HCT116 (cell line): ENCODE results near the gene FOXD2. TPM values are rescaled to one million over a fixed set of nuclear protein-coding genes. Genes with fewer than 3 reads are reported as not detected.

Source experiments
- ATAC-seq: fragments of 200-7000 bp; cut with Tn5 transposase; 2 replicates; pipeline ENCODE4 v1.9.1; 2020; ENCODE audit warnings: mild to moderate bottlenecking, moderate library complexity
- BruUV-seq: library from RNA; stranded (reverse); fragments of 400-500 nt; replicated peaks from 2 replicates; lab custom pipeline; 2021; lab: Mats Ljungman, UMichigan
- CTCF ChIA-PET: fragments of 300-600 bp; sonication (Branson Sonifier 250); formaldehyde crosslinking; loops from one replicate; lab custom pipeline; 2021; ENCODE audit warnings: antibody characterized with exemption; lab: Charles Lee
- POLR2A ChIA-PET: fragments of 300-600, 350-600 bp; sonication (Branson Sonifier 250); formaldehyde crosslinking; loops from one replicate; lab custom pipeline; 2021; ENCODE audit warnings: antibody characterized with exemption; lab: Charles Lee
- RAD21 ChIA-PET, 2 experiments: fragments of 300-600 bp; sonication (Branson Sonifier 250); formaldehyde crosslinking; loops; one replicate each; lab custom pipeline; 2023; ENCODE audit warnings: low total read pairs in 2 of 2; ENCODE audit not compliant: uncharacterized antibody in 2 of 2, unreplicated experiment in 2 of 2, low non-redundant PET in 1 of 2; lab: Charles Lee
- DNase-seq: peaks from one replicate; pipeline ENCODE4 v3.0.0-alpha.2; 2010; ENCODE audit warnings: low read depth, low spot score
- H2AFZ ChIP-seq: fragments of 200-600 bp; shearing (Covaris generic), sonication (generic); 2 replicates; pipeline ENCODE4 v1.6.1; 2017; ENCODE audit warnings: low read depth, mixed run types, mixed read lengths, antibody characterized with exemption, low read length; ENCODE audit not compliant: poor library complexity, severe bottlenecking
- H3K27ac ChIP-seq: 2 replicates; pipeline ENCODE4 v1.5.1; 2012; ENCODE audit warnings: low read depth, low read length
- H3K27me3 ChIP-seq: fragments of 200-600 bp; sonication (generic); 2 replicates; pipeline ENCODE4 v1.6.1; 2016; ENCODE audit warnings: mixed run types, low read length, mixed read lengths; ENCODE audit not compliant: insufficient read depth
- H3K36me3 ChIP-seq, 2 experiments: fragments of 200-500 bp in 1 of 2; fragments of 200-600 bp in 1 of 2; sonication (Bioruptor generic) in 1 of 2; sonication (generic) in 1 of 2; 2 replicates each; pipeline versions ENCODE4 v1.5.1 to v1.6.1; 2014 to 2016; ENCODE audit warnings: low read length in 2 of 2, inconsistent platforms in 1 of 2, mixed read lengths in 1 of 2, mixed run types in 1 of 2; ENCODE audit not compliant: insufficient read depth in 2 of 2, control insufficient read depth in 1 of 2
- H3K4me1 ChIP-seq, 2 experiments: fragments of 200-600 bp in 1 of 2; sonication (generic) in 1 of 2; 2 replicates each; pipeline versions ENCODE4 v1.5.1 to v1.6.1; 2012 to 2017; ENCODE audit warnings: low read length in 2 of 2, inconsistent platforms in 1 of 2, mild to moderate bottlenecking in 1 of 2, mixed read lengths in 1 of 2, mixed run types in 1 of 2, moderate library complexity in 1 of 2; ENCODE audit not compliant: insufficient read depth in 2 of 2, control insufficient read depth in 1 of 2
- H3K4me2 ChIP-seq: fragments of 200-600 bp; sonication (generic); 2 replicates; pipeline ENCODE4 v1.6.1; 2017; ENCODE audit warnings: mixed run types, low read length, mixed read lengths
- H3K4me3 ChIP-seq, 2 experiments: fragments of 200-600 bp in 1 of 2; sonication (generic) in 1 of 2; replicated peaks in 1 of 2; 2 replicates each; pipeline ENCODE4 v1.5.1; 2011 to 2016; ENCODE audit warnings: low read length in 2 of 2, control low read depth in 1 of 2, low read depth in 1 of 2, mild to moderate bottlenecking in 1 of 2, mixed read lengths in 1 of 2, mixed run types in 1 of 2
- H3K79me2 ChIP-seq: fragments of 200-600 bp; sonication (generic); 2 replicates; pipeline ENCODE4 v1.6.1; 2017; ENCODE audit warnings: mild to moderate bottlenecking, mixed run types, low read length, moderate library complexity, mixed read lengths; ENCODE audit not compliant: insufficient read depth
- H3K9ac ChIP-seq: fragments of 200-600 bp; sonication (generic); 2 replicates; pipeline ENCODE4 v1.6.1; 2016; ENCODE audit warnings: low read length, mixed read lengths
- H3K9me2 ChIP-seq: fragments of 200-600 bp; sonication (generic), shearing (Covaris generic); 2 replicates; pipeline ENCODE4 v1.6.1; 2017; ENCODE audit warnings: mixed run types, mild to moderate bottlenecking, moderate library complexity; ENCODE audit not compliant: insufficient read depth
- H3K9me3 ChIP-seq, 2 experiments: fragments of 200-500 bp in 1 of 2; fragments of 200-600 bp in 1 of 2; sonication (Bioruptor generic) in 1 of 2; sonication (generic) in 1 of 2; 2 replicates each; pipeline ENCODE4 v1.6.1; 2014 to 2017; ENCODE audit warnings: low read length in 2 of 2, mixed read lengths in 2 of 2, inconsistent platforms in 1 of 2, low read depth in 1 of 2, mild to moderate bottlenecking in 1 of 2, mixed run types in 1 of 2, moderate library complexity in 1 of 2; ENCODE audit not compliant: control insufficient read depth in 1 of 2, insufficient read depth in 1 of 2
- H4K20me1 ChIP-seq: fragments of 200-600 bp; sonication (generic), shearing (Covaris generic); 2 replicates; pipeline ENCODE4 v1.6.1; 2017; ENCODE audit warnings: mixed run types, mild to moderate bottlenecking, moderate library complexity; ENCODE audit not compliant: insufficient read depth
- CBX3 ChIP-seq: IDR thresholded peaks from 2 replicates; pipeline ENCODE4 v1.6.1; 2012; ENCODE audit warnings: low read depth
- CEBPB ChIP-seq: IDR thresholded peaks from 2 replicates; pipeline ENCODE4 v1.6.1; 2012; ENCODE audit warnings: low read depth
- ELF1 ChIP-seq: IDR thresholded peaks from 2 replicates; pipeline ENCODE4 v1.6.1; 2012; ENCODE audit warnings: low read depth, borderline replicate concordance
- EZH2phosphoT487 ChIP-seq: fragments of 200-600 bp; IDR thresholded peaks from 2 replicates; pipeline ENCODE4 v1.6.1; 2018; ENCODE audit warnings: antibody characterized with exemption, borderline replicate concordance
- JUND ChIP-seq: IDR thresholded peaks from 2 replicates; pipeline ENCODE4 v1.6.1; 2012
- POLR2A ChIP-seq: IDR thresholded peaks from 2 replicates; pipeline ENCODE4 v1.7.0; 2011; ENCODE audit warnings: borderline replicate concordance; ENCODE audit not compliant: insufficient read depth, insufficient read length; ENCODE audit errors: extremely low read depth
- POLR2AphosphoS5 ChIP-seq: IDR thresholded peaks from 2 replicates; pipeline ENCODE4 v1.6.1; 2011; ENCODE audit warnings: mild to moderate bottlenecking, low read depth, low read length, moderate library complexity
- SIN3A ChIP-seq: IDR thresholded peaks from 2 replicates; pipeline ENCODE4 v1.6.1; 2012; ENCODE audit warnings: low read depth
- SP1 ChIP-seq: IDR thresholded peaks from 2 replicates; pipeline ENCODE4 v1.6.1; 2012; ENCODE audit warnings: low read depth
- SRF ChIP-seq: IDR thresholded peaks from 2 replicates; pipeline ENCODE4 v1.6.1; 2012; ENCODE audit warnings: low read depth
- YY1 ChIP-seq: IDR thresholded peaks from 2 replicates; pipeline ENCODE4 v1.6.1; 2011; ENCODE audit warnings: low read length, low read depth, moderate library complexity, mild to moderate bottlenecking; ENCODE audit not compliant: insufficient replicate concordance; ENCODE audit errors: extremely low read depth
- ZFX ChIP-seq: fragments of 450-650 bp; IDR thresholded peaks from 2 replicates; pipeline ENCODE4 v1.6.1; 2017
- ZNF274 ChIP-seq: fragments of 200-500 bp; sonication (Bioruptor generic); IDR thresholded peaks from 2 replicates; pipeline ENCODE4 v1.6.1; 2014; ENCODE audit warnings: mild to moderate bottlenecking, low read depth, low read length, inconsistent platforms
- intact Hi-C: fragments of 100-400 bp; cut with micrococcal nuclease; formaldehyde crosslinking; loops from 2 replicates; pipeline ENCODE4 v1.10.0; 2022
- total RNA-seq: library from RNA; stranded (reverse); gene quantifications from one replicate; pipeline ENCODE4 v1.2.1, GENCODE V29; 2021; ENCODE audit not compliant: unreplicated experiment
- TF ChIP-seq, protein P1 (sequence below): IDR thresholded peaks from 2 replicates; pipeline ENCODE4 v1.6.1; 2012
- TF ChIP-seq, protein P2 (sequence below): IDR thresholded peaks from 2 replicates; pipeline ENCODE4 v1.6.1; 2012
- TF ChIP-seq, protein P3 (sequence below), 3 experiments: fragments of 200-600 bp in 1 of 3; sonication (generic) in 1 of 3; IDR thresholded peaks in 2 of 3; conservative IDR thresholded peaks in 1 of 3; 2 replicates each; pipeline ENCODE4 v1.5.1; 2012 to 2017; ENCODE audit warnings: low read depth in 2 of 3, low read length in 2 of 3, antibody characterized with exemption in 1 of 3, borderline replicate concordance in 1 of 3, control low read depth in 1 of 3, mild to moderate bottlenecking in 1 of 3, mixed read lengths in 1 of 3, mixed run types in 1 of 3, moderate library complexity in 1 of 3; ENCODE audit not compliant: insufficient read depth in 1 of 3

FOXD2 gene
- total RNA-seq, 1 experiment from 2014 or later: 1.9 TPM

DNA sequence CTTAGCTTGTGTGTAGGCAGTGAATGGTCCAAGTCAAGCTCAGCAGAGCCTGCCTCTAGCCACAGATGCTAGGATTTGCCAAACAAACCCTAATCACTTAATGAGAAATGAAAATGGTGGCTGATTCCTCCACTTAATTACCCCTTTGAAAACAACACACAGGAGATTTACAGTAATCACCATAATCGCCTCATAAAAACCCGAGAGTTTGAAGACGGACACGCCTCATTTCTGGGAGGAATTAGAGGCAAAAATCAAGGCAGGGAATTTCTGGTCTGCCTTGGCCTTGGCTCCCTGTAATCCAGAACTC lies 38.0 kb upstream of the FOXD2 start:
- H3K9me2 ChIP-seq: no peaks in the 10 kb centered on the region
- no peak overlapping the region for H3K4me3 ChIP-seq
- H4K20me1 ChIP-seq: no peaks in the 10 kb centered on the region
- H3K9ac ChIP-seq: no peak overlapping the region
- RAD21 ChIA-PET: no interaction called here
- POLR2A ChIA-PET: no interaction called here
- H2AFZ ChIP-seq: no peak overlapping the region
- H3K9me3 ChIP-seq: no peaks in the 10 kb centered on the region
- CTCF ChIA-PET: no interaction called here
- no peaks in the 10 kb centered on the region for H3K4me1 ChIP-seq
- no peak overlapping the region for H3K27ac ChIP-seq
- intact Hi-C loops: no loop called here
- no peaks in the 10 kb centered on the region for H3K79me2 ChIP-seq
- H3K4me2 ChIP-seq: no peak overlapping the region
- DNase-seq: no peak
- no peaks in the 10 kb centered on the region for H3K27me3 ChIP-seq
- no peak for ATAC-seq
- no peaks in the 10 kb centered on the region for H3K36me3 ChIP-seq
- TF ChIP-seq SP1 (no peak), ZNF274 (no peak), ELF1 (no peak), POLR2A (no peak), SRF (no peak), ZFX (no peak), CBX3 (no peak), EZH2phosphoT487 (no peak), JUND (no peak), POLR2AphosphoS5 (no peak), YY1 (no peak), CEBPB (no peak), SIN3A (no peak)
- TF ChIP-seq, protein P1, sequence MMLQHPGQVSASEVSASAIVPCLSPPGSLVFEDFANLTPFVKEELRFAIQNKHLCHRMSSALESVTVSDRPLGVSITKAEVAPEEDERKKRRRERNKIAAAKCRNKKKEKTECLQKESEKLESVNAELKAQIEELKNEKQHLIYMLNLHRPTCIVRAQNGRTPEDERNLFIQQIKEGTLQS: no peak
- TF ChIP-seq, protein P2, sequence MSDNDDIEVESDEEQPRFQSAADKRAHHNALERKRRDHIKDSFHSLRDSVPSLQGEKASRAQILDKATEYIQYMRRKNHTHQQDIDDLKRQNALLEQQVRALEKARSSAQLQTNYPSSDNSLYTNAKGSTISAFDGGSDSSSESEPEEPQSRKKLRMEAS: no peak
- TF ChIP-seq, protein P3, sequence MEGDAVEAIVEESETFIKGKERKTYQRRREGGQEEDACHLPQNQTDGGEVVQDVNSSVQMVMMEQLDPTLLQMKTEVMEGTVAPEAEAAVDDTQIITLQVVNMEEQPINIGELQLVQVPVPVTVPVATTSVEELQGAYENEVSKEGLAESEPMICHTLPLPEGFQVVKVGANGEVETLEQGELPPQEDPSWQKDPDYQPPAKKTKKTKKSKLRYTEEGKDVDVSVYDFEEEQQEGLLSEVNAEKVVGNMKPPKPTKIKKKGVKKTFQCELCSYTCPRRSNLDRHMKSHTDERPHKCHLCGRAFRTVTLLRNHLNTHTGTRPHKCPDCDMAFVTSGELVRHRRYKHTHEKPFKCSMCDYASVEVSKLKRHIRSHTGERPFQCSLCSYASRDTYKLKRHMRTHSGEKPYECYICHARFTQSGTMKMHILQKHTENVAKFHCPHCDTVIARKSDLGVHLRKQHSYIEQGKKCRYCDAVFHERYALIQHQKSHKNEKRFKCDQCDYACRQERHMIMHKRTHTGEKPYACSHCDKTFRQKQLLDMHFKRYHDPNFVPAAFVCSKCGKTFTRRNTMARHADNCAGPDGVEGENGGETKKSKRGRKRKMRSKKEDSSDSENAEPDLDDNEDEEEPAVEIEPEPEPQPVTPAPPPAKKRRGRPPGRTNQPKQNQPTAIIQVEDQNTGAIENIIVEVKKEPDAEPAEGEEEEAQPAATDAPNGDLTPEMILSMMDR (IDR thresholded peaks at IDR 0.05 in 2 of 3, conservative IDR thresholded peaks at IDR 0.05 in 1 of 3; ENCODE audit: borderline replicate concordance in 1 of 3, insufficient read depth in 1 of 3, low read depth in 2 of 3, low read length in 2 of 3): no peak
- no TSS peak for BruUV-seq
